GM12875 (cell line): Measurements from ENCODE around the gene CACNA1F.

Experiments
- H3K4me3 ChIP-seq: one replicate; pipeline ENCODE4 v1.5.1; 2011; ENCODE audit warnings: low read depth, low read length, control low read depth
- TF ChIP-seq, protein P1 (sequence below): IDR thresholded peaks from 2 replicates; pipeline ENCODE4 v1.5.1; 2011; ENCODE audit warnings: low read depth, mild to moderate bottlenecking, control low read depth, inconsistent platforms, low read length, moderate library complexity, borderline replicate concordance; ENCODE audit not compliant: insufficient read depth

Gene CACNA1F

DNA sequence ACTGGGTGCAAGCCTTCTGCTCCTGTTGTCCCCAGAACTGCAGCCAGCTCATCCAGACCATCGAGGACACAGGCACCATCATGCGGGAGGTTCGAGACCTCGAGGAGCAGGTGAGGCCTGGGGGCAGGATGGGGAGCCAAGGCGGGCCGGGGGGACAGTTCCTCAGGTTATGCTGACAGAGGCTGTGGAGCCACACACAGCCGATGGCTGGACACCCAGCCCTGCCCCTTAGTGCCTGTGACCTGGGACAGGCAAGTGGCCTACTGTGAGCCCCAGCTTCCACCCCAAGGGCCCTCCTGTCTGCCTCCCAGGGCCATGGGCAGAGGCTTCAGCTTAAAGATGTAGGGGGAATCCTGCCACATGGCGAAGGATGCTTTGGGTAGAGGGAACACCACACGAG is 16.5 kb upstream of the CACNA1F start:
- TF ChIP-seq, protein P1, sequence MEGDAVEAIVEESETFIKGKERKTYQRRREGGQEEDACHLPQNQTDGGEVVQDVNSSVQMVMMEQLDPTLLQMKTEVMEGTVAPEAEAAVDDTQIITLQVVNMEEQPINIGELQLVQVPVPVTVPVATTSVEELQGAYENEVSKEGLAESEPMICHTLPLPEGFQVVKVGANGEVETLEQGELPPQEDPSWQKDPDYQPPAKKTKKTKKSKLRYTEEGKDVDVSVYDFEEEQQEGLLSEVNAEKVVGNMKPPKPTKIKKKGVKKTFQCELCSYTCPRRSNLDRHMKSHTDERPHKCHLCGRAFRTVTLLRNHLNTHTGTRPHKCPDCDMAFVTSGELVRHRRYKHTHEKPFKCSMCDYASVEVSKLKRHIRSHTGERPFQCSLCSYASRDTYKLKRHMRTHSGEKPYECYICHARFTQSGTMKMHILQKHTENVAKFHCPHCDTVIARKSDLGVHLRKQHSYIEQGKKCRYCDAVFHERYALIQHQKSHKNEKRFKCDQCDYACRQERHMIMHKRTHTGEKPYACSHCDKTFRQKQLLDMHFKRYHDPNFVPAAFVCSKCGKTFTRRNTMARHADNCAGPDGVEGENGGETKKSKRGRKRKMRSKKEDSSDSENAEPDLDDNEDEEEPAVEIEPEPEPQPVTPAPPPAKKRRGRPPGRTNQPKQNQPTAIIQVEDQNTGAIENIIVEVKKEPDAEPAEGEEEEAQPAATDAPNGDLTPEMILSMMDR, result no peak
- H3K4me3 ChIP-seq, result no peak overlapping the region

DNA sequence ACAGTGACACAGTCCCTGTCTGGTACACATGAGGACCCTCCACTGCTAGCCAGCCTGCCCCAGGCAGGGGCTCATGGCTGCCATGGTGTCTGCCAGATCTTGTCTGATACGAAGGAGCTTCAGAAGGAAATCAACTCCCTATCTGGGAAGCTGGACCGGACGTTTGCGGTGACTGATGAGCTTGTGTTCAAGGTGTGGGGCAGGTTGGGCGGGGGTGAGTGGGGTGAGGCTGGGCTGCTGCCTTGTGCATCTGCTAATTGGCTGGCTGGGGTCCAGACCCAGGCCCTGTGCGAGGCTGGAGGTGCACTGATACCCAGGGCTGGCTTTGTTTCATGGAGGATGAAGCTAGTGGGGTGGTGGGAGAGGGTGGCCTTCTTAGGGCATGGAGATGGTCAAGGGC is 15.9 kb upstream of the CACNA1F start:
- no peak overlapping the region for H3K4me3 ChIP-seq
- TF ChIP-seq, protein P1, result no peak

DNA sequence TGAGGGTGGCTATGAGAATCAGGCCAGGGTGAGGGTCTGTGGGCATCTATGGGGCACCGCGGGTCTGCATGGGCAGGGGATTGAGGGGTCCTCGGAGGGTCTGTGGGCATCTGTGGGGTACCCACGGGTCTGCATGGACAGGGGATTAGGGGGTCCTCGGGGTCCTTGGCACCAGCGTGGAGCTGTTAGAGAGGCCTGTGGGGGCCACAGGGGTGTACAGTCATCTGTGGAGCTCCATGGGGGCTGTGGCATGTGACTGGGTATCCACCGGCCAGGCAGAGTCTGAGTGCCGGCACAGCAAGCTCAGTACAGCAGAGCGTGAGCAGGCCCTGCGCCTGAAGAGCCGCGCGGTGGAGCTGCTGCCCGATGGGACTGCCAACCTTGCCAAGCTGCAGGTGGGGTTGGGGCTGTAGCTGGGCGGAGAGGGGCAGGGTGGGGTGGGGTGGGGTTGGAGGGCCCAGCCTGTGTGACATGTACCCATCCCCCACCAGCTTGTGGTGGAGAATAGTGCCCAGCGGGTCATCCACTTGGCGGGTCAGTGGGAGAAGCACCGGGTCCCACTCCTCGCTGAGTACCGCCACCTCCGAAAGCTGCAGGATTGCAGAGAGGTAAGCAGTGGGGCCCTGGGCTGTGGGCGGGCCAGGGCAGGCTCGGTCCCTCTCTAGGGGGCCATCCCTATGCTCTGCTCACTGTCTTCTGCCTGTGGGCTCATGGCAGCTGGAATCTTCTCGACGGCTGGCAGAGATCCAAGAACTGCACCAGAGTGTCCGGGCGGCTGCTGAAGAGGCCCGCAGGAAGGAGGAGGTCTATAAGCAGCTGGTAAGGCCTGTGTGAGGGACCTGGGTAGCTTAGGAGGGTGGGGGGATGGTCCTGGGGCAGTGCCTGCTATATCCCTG is 15.0 kb upstream of the CACNA1F start:
- no peak overlapping the region for H3K4me3 ChIP-seq
- TF ChIP-seq, protein P1, result no peak

DNA sequence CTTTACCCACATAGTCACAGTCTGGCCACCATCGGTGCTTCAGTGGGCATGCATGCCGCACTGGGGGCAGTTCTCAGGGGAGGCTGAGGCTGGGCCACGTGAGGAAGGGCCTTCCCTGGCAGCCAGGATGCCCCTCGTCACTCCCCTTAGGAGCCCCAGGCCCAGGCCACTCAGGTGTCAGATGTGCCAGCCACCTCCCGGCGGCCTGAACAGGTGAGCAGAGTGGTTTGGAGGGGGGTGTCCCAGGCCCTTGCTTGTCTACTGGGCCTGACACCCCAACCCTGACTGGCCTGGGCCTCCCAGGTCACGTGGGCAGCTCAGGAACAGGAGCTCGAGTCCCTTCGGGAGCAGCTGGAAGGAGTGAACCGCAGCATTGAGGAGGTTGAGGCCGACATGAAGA is 14.2 kb upstream of the CACNA1F start:
- TF ChIP-seq, protein P1, result no peak

DNA sequence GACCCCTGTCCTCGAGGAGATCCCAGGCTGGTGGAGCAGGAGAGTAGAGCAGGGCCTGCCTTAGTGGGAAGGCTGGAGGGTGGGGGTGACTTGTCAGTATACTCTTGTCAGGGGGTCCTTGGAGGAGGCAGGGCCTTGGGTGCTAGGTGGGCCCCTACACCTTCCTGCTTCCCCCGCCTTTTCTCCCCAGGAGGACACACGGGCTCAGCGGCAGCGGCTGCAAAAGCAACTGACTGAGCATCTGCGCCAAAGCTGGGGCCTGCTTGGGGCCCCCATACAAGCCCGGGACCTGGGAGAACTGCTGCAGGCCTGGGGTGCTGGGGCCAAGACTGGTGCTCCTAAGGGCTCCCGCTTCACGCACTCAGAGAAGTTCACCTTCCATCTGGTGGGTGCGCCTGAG is 13.4 kb upstream of the CACNA1F start:
- TF ChIP-seq, protein P1, result no peak
- H3K4me3 ChIP-seq, result no peak overlapping the region

More for the DNA sequence above, 14.2 kb upstream of the CACNA1F start:
- no peak overlapping the region for H3K4me3 ChIP-seq

DNA sequence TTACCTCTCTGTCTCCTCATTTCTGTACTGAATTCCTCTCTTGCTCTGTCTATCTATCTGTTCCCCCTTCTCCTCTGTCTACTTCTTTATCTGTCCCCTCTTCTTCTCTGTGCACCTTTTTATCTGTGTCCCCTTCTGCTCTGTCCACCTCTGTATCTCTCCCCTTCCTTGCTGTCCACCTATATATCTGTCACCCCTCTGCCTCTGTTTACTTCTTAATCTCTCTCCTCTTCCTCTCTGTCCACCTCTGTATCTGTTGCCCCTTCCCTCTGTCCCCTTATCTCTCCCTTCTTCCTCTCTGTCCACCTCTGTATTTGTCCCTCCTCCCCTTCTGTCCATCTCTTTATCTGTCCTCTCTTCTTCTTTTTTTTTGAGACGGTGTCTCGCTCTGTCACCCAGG is 11.1 kb upstream of the CACNA1F start:
- no peak overlapping the region for H3K4me3 ChIP-seq
- TF ChIP-seq, protein P1, result no peak

DNA sequence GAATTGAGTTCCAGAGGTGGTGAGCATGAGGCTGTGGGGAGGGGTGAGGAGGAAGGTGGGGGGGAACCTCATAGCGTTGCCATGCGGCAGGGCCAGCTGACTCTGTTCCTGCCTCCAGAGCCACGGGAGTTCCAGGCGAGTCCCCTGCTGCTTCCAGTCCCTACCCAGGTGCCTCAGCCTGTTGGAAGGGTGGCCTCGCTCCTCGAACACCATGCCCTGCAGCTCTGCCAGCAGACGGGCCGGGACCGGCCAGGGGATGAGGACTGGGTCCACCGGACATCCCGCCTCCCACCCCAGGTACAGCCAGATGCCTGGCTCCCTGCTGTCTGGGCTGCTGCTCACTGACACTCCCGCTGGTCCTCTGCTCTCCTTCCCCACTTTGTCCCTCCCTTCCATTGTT is 10.0 kb upstream of the CACNA1F start:
- H3K4me3 ChIP-seq, result no peak overlapping the region
- TF ChIP-seq, protein P1, result no peak
